ENCODE data around the gene HSD17B14. TPM values are rescaled to one million over a fixed set of nuclear protein-coding genes. Genes with fewer than 3 reads are reported as not detected.

Gene HSD17B14
- total and polyA plus RNA-seq, 9 of the 15 experiments (the other 6 are each of a cell fraction or from before 2014, with no cell fraction given): 0.16 TPM; not detected in 8

DNA sequence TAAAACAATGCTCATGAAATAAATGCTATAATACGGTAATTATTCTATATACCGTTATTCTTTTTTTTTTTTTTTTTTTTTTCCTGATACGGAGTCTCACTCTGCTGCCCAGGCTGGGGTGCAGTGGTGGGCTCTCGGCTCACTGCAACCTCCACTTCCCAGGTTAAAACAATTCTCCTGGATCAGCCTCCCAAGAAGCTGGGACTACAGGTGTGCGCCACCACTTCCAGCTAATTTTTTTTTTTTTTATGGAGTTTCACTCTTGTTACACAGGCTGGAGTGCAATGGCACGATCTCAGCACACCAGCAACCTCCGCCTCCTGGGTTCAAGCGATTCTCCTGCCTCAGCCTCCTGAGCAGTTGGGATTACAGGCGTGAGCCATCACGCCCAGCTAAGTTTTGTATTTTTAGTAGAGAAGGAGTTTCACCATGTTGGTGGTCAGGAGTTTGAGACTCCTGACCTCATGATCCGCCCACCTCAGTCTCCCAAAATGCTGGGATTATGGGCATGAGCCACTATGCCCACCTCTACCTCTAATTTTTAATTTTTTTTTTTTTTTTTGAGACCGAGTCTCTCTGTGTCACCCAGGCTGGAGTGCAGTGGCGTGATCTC, 42.8 kb upstream of the HSD17B14 start (continued):
- TF ChIP-seq, protein P1, sequence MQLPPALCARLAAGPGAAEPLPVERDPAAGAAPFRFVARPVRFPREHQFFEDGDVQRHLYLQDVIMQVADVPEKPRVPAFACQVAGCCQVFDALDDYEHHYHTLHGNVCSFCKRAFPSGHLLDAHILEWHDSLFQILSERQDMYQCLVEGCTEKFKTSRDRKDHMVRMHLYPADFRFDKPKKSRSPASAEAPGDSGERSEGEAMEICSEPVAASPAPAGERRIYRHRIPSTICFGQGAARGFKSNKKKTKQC (CRISPR knock-in tag; IDR thresholded peaks at IDR 0.05): no peak
- TF ChIP-seq MTA1 (IDR thresholded peaks at IDR 0.05; ENCODE audit: borderline replicate concordance) (no peak), RBM39 (optimal IDR thresholded peaks at IDR 0.05; ENCODE audit: low read depth, low read length) (no peak), SUPT5H (IDR thresholded peaks at IDR 0.05) (no peak; the same call in none of the 2 replicates), CSDE1 (IDR thresholded peaks at IDR 0.05) (no peak), MTA2 (IDR thresholded peaks at IDR 0.05; ENCODE audit: low read depth) (no peak), OTX1 (CRISPR knock-in tag; IDR thresholded peaks at IDR 0.05) (no peak), CXXC5 (CRISPR knock-in tag; IDR thresholded peaks at IDR 0.05) (no peak), ZNF780A (CRISPR knock-in tag; IDR thresholded peaks at IDR 0.05) (no peak), HMG20A (CRISPR knock-in tag; conservative IDR thresholded peaks at IDR 0.05) (no peak), GATAD2B (IDR thresholded peaks at IDR 0.05; ENCODE audit: borderline replicate concordance) (no peak), L3MBTL2 (IDR thresholded peaks at IDR 0.05) (no peak), DDX20 (tag; IDR thresholded peaks at IDR 0.05; ENCODE audit: low read depth) (no peak), ZFP36 (IDR thresholded peaks at IDR 0.05; ENCODE audit: low read depth, low read length, partially characterized antibody) (no peak), TGIF2 (CRISPR knock-in tag; IDR thresholded peaks at IDR 0.05) (no peak), ZNF24 (IDR thresholded peaks at IDR 0.05) (no peak), SMAD1 (IDR thresholded peaks at IDR 0.05; ENCODE audit: low read depth, low read length, partially characterized antibody) (no peak), BACH1 (tag; IDR thresholded peaks at IDR 0.05) (no peak), ZNF717 (CRISPR knock-in tag; IDR thresholded peaks at IDR 0.05) (no peak), BRF1 (IDR thresholded peaks at IDR 0.05; ENCODE audit: borderline replicate concordance, extremely low read depth, insufficient read length) (no peak), ASH1L (IDR thresholded peaks at IDR 0.05; ENCODE audit: borderline replicate concordance, low read depth, partially characterized antibody) (peak; percentile 36)
- TF ChIP-seq, protein P2, sequence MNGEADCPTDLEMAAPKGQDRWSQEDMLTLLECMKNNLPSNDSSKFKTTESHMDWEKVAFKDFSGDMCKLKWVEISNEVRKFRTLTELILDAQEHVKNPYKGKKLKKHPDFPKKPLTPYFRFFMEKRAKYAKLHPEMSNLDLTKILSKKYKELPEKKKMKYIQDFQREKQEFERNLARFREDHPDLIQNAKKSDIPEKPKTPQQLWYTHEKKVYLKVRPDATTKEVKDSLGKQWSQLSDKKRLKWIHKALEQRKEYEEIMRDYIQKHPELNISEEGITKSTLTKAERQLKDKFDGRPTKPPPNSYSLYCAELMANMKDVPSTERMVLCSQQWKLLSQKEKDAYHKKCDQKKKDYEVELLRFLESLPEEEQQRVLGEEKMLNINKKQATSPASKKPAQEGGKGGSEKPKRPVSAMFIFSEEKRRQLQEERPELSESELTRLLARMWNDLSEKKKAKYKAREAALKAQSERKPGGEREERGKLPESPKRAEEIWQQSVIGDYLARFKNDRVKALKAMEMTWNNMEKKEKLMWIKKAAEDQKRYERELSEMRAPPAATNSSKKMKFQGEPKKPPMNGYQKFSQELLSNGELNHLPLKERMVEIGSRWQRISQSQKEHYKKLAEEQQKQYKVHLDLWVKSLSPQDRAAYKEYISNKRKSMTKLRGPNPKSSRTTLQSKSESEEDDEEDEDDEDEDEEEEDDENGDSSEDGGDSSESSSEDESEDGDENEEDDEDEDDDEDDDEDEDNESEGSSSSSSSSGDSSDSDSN (IDR thresholded peaks at IDR 0.05; ENCODE audit: borderline replicate concordance in 1 of 2, low read depth in 2 of 2, low read length in 2 of 2): no peak
- TF ChIP-seq, protein P3, sequence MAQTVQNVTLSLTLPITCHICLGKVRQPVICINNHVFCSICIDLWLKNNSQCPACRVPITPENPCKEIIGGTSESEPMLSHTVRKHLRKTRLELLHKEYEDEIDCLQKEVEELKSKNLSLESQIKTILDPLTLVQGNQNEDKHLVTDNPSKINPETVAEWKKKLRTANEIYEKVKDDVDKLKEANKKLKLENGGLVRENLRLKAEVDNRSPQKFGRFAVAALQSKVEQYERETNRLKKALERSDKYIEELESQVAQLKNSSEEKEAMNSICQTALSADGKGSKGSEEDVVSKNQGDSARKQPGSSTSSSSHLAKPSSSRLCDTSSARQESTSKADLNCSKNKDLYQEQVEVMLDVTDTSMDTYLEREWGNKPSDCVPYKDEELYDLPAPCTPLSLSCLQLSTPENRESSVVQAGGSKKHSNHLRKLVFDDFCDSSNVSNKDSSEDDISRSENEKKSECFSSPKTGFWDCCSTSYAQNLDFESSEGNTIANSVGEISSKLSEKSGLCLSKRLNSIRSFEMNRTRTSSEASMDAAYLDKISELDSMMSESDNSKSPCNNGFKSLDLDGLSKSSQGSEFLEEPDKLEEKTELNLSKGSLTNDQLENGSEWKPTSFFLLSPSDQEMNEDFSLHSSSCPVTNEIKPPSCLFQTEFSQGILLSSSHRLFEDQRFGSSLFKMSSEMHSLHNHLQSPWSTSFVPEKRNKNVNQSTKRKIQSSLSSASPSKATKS (CRISPR knock-in tag; IDR thresholded peaks at IDR 0.05): no peak
- TF ChIP-seq, protein P4, sequence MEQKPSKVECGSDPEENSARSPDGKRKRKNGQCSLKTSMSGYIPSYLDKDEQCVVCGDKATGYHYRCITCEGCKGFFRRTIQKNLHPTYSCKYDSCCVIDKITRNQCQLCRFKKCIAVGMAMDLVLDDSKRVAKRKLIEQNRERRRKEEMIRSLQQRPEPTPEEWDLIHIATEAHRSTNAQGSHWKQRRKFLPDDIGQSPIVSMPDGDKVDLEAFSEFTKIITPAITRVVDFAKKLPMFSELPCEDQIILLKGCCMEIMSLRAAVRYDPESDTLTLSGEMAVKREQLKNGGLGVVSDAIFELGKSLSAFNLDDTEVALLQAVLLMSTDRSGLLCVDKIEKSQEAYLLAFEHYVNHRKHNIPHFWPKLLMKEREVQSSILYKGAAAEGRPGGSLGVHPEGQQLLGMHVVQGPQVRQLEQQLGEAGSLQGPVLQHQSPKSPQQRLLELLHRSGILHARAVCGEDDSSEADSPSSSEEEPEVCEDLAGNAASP (IDR thresholded peaks at IDR 0.05): no peak

All from K562 (cell line).